Activated CD4-positive, alpha-beta T cell treated with anti-CD3 and anti-CD28 coated beads, Interleukin-2, amount 50 U/mL, for 16 hours (primary cell): Measurements from ENCODE around the gene APOL4.
A peak's percentile ranks its signal among the peaks of the same experiment; 100 is the strongest.
"Not testable (repeated sequence)": the region's sequence is repeated elsewhere in the genome, so short reads cannot be mapped to it uniquely, and the experiment has no call there.

Source experiments
- DNase-seq: peaks from one replicate; pipeline ENCODE4 v3.0.0-alpha.2; 2020

APOL4 gene

DNA sequence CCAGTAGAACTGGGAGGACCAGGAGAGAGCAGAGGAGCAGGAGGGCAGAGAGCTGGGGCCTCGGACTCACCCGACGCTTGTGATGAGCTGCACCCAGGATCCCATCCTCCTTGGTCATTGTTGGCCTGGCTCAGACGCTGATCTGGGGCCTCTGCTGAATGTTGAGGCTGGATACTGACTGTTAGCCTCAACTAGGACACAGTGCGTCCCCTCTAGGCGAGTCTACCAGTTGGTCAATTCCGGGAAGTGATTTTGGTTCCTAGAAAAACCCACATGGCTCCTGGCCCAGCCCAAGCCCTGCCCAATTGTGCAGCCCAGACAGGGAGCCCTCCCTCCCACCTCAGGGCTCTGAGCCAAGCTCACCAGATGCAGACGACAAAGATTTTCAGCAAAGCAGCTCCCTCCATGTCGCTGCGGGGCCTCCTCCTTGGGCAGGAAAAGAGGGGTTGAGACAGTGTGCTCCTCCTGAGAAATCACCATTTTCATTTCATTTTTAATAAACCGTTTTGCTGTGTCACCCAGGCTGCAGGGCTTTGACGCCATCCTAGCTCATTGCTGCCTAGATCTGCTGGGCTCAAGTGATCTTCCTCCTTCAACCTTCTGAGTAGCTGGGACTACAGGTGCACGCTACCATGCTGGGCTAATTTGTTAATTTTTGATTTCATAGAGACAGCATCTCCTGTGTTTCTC lies at the start of gene APOL4:
TSS of gene APOL4 (minus strand) at position 180 of the 690 bp plus-strand sequence. CDS start at position 105, 75 bp downstream.
- DNase-seq: no peak

- not testable (repeated sequence) for DNase-seq
Observed at GRCh38 chr22:36250292-36250960, 48.8 kb upstream of the APOL4 start.

GRCh38 chr22:36249160-36249559 lies 47.6 kb upstream of the APOL4 start:
- DNase-seq: no peak

DNA sequence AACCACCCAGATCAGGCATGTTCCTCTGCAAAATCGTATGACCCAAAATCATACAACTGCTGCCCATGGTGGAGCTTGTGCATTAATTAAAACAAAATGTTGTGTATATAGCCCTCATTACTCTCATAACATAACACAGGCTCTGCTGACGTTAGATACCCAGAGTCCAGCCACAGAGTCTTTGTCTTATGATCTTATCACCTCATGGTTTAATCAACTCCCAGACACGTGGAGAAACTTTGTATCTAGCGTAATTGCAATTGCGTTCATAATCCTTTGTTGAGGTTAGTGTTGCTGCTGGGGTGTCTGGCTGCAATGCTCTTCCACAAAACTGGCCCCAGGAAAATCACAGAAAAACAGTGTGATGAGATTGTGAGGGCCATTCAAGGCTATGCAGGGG lies 46.3 kb upstream of the APOL4 start:
- DNase-seq: no peak

- no peak for DNase-seq
Observed at GRCh38 chr22:36246718-36247117, 45.1 kb upstream of the APOL4 start.

GRCh38 chr22:36245805-36246356 lies 44.3 kb upstream of the APOL4 start:
- no peak for DNase-seq

GRCh38 chr22:36244522-36245391 lies 43.1 kb upstream of the APOL4 start:
- DNase-seq: no peak

- DNase-seq: no peak
Observed at GRCh38 chr22:36243986-36244385, 42.4 kb upstream of the APOL4 start.

DNA sequence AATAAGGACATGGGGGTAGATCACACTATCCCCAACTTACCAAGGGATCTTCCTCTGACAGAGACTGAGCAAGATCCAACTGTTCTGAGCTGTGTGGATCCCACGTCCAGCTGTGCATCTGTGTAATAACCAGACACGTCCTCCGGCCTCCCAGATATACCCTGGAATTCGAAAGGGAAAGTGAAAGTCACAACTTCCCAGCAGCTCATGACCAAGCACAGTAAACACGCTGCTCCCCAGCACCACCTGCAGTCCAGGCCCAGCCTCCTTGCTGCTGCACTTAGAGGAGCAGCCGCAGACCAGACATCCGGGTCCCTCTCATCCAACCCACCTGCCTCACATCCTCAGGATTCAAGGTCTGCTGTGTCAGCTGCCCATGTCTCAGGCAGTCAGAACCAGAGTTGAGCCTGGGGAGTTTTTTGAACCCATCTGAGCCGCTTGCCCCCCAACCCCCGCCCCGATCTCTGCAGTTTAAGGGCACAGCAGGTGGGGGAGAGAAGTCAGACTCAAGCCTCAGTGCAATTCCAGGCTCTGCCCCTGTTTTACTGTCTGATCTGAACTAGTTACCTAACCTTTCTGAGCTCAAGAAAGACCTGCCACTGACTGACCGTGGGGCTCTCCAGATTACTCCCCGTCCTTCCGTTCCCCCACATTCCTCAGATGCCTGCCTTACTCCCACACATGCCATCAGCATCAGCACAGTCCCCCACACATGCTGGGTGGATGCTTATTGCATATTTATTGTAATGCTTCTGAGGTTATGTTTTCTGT lies 38.0 kb upstream of the APOL4 start, which contains the start of gene APOL2:
TSS of gene APOL2 (minus strand) at position 127 of the 771 bp plus-strand sequence. CDS start 6,365 bp downstream, outside the sequence.
- DNase-seq: peak; percentile 94

- no peak for DNase-seq
Observed at GRCh38 chr22:36239150-36239400, 37.5 kb upstream of the APOL4 start.

DNA sequence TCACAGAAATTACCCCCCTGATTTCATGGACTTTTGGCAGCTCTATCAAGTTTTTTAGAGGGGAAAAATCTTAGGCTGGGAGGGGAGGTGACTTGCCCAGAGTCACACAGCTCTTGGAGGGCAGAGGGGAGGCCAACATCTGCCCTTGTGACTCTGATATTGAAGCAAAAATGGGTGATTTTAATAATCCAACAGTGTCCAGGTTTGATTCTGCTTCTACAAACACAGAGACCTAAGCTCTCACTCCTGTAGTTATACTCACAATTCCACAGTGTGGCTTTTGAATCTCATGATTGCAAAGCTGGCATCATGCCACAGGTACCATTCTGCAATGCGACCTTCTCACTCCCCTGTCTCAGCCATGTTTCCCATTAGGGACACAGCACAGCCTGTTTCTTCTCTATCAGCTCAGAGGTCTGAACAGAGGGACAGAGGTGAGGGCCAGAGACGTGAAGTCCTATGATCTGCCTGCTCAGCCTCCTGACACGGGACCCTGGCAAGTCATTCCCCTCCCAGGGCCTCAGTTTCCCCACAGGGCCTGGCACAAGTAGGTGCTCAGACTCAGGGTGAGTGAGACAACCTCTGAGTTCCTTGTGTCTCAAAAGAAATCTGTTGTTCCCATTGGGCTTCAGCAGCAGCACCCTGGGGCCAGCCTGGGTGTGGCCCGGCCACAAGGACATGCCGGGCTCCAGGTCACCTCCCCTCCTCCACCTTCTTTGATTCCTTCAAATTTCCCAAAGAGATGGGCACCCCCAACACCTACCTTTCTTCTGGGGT lies 37.0 kb upstream of the APOL4 start:
- DNase-seq: no peak

DNA sequence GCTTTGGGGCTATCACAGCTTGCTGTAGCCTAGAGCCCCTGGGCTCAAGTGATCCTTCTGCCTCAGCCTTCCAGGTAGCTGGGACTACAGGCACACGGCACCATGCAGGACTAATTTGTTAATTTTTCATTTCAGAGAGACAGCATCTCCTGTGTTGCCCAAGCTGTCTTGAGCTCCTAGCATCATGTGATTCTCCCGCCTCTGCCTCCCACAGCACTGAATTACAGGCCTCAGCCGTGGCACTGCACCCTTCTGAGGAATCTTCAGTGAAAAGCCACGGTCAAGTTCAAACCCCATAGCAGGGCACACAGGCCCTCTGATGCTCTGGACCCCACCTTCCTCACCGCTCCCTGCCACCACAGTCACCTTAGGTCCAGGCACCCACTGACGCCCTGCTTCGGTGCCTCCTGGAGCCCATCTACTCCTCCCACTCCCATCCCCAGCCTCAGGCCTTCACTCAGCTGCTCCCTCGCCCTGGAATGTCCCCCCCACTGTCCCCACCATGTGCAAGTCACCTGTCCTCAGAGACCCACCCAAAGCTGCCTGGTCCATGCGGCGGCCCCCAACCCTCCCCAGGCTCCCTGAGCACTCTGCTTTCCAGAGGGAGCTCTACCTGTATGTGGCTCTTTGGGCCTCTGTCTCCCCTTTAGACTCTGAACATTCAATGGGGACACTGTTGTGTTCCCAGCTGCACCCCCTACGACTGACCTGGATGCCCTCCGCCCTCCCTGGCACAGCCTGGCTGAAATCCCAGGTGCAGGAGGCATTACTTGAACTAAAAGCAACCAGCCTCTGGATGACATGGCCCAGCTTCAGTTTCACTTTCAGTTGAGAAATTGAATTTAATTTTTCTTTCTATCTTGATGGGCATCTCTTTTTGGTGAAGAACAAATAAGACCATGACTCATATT lies 36.1 kb upstream of the APOL4 start:
- peak; percentile 55 for DNase-seq

DNA sequence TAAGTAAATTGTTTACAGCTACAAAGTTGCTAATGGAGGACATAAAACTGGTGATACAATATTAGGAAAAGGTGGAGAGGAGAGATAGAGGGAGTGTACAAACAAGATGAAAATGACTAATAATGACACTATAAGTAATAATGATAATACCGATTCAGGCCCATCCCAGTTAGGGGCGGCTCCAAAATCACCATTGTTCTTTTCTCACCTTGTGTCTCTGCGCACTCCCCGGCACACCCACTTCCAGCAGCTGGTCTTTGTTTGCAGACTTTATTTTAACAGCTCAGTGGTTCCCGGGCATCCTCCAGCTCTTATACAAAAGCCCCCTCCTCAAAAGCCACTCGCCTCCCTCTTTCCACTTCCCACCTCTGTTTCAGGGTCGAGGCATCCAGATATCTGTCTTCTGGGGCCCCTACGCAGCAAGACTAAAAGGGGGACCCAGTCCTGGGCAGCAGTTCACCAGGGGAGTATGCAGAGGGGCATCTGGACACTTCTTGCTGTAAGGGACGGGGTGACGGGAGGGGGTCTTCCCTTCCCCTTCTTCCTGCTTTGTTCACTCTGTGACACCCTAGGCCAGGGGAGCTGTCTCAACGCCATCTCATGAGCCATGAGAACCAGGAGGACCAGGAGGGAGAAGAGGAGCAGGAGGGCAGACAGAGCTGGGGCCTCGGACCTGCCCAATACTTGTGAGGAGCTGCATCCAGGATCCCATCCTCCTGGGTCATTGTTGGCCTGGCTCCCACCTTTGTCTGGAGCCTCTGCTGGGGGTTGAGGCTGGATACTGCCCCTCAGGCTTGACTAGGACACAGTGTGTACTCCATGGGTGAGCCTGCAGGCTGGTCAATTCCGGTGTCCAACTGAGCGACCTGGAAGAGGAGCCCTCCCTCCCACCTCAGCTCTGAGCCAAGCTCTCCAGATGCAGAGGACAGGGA lies 35.0 kb upstream of the APOL4 start:
- no peak for DNase-seq

DNA sequence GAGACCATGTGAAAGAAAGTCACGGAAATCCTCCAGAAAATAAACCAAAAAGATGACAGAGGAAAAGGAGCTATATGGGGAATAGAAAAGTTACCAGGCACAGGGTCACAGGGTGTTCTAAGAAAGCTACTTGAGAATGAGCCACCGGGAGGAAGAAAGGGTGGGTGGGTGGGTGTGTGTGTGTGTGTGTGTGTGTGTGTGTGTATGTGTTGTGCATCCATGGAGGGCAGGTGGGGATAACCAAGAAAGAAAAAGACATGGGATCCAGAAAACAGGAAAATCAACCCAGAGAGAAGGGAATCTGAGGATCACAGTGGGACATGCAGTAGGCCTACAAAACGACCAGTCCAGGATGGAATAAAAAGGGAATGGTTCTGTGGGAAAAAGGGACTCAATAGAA lies 34.0 kb upstream of the APOL4 start:
- DNase-seq: no peak

GRCh38 chr22:36234919-36235318 lies 33.3 kb upstream of the APOL4 start:
- no peak for DNase-seq

- DNase-seq: no peak
Observed at GRCh38 chr22:36234213-36234612, 32.6 kb upstream of the APOL4 start.

GRCh38 chr22:36233796-36234195 lies 32.2 kb upstream of the APOL4 start:
- no peak for DNase-seq

GRCh38 chr22:36232715-36233401 lies 31.2 kb upstream of the APOL4 start:
- no peak for DNase-seq

DNA sequence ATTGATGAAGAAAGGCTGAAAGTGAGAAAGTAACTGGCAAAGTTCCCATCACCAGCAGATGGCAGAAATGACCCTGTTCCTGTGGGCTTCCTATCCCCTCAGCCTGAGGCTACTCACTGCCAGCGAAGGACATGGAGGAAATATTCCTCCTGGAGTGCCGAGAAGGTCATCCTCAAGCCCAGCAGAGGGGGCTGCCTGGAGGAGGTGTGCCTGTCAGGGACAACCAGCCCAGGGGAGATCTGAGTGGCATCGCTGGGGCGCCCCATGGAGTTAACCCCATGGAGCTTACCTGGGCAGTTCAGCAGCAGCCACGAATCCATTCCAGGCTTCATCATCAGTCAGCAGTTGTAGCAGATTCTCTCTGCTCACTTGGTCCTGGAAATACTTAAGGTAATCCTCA lies 29.4 kb upstream of the APOL4 start:
- DNase-seq: not testable (repeated sequence)
